A673 (cell line): ENCODE data around the gene LAMP5. TPM values are rescaled to one million over a fixed set of nuclear protein-coding genes. Genes with fewer than 3 reads are reported as not detected.

Source experiments
- BruUV-seq: library from RNA; stranded (reverse); fragments of 400-500 nt; replicated peaks from 2 replicates; lab custom pipeline; 2021; lab: Mats Ljungman, UMichigan
- CTCF ChIA-PET: fragments of 300-600 bp; sonication (Branson Sonifier 250); formaldehyde crosslinking; loops from one replicate; lab custom pipeline; 2022; ENCODE audit warnings: antibody characterized with exemption; lab: Charles Lee
- POLR2A ChIA-PET: fragments of 300-600 bp; sonication (Branson Sonifier 250); formaldehyde crosslinking; loops from one replicate; lab custom pipeline; 2022; ENCODE audit warnings: antibody characterized with exemption; ENCODE audit not compliant: low non-redundant PET; lab: Charles Lee
- DNase-seq: peaks from one replicate; pipeline ENCODE4 v3.0.0-alpha.2; 2015; ENCODE audit warnings: low spot score
- H3K27ac ChIP-seq: fragments of 200-600 bp; sonication (generic); 2 replicates; pipeline ENCODE4 v1.5.1; 2016; ENCODE audit warnings: mixed run types, low read depth, mild to moderate bottlenecking, mixed read lengths, antibody characterized with exemption, low read length; ENCODE audit not compliant: poor library complexity, severe bottlenecking
- H3K27me3 ChIP-seq: fragments of 200-600 bp; sonication (generic); replicated peaks from 2 replicates; pipeline ENCODE4 v1.6.1; 2017; ENCODE audit warnings: mixed run types, low read depth, mild to moderate bottlenecking, mixed read lengths, antibody characterized with exemption, low read length; ENCODE audit not compliant: insufficient read depth, poor library complexity
- H3K36me3 ChIP-seq: fragments of 200-600 bp; sonication (generic); 2 replicates; pipeline ENCODE4 v1.6.1; 2016; ENCODE audit warnings: mixed run types, mild to moderate bottlenecking, mixed read lengths, antibody characterized with exemption, low read length; ENCODE audit not compliant: insufficient read depth, poor library complexity, severe bottlenecking
- H3K4me1 ChIP-seq: fragments of 200-600 bp; sonication (generic); 2 replicates; pipeline ENCODE4 v1.6.1; 2017; ENCODE audit warnings: mixed run types, mild to moderate bottlenecking, mixed read lengths, antibody characterized with exemption, low read length; ENCODE audit not compliant: insufficient read depth, poor library complexity, severe bottlenecking
- H3K4me3 ChIP-seq: fragments of 200-600 bp; sonication (generic); 2 replicates; pipeline ENCODE4 v1.5.1; 2016; ENCODE audit warnings: low read depth, mixed run types, mild to moderate bottlenecking, mixed read lengths, low read length; ENCODE audit not compliant: poor library complexity, severe bottlenecking
- H3K9me3 ChIP-seq: fragments of 200-600 bp; sonication (generic); 2 replicates; pipeline ENCODE4 v1.6.1; 2016; ENCODE audit warnings: mixed run types, low read depth, mild to moderate bottlenecking, mixed read lengths, antibody characterized with exemption, low read length; ENCODE audit not compliant: poor library complexity, severe bottlenecking
- CTCF ChIP-seq: fragments of 300-800, 200-600 bp; sonication (generic); conservative IDR thresholded peaks from 2 replicates; pipeline ENCODE4 v1.5.1; 2017; ENCODE audit warnings: low read depth, mild to moderate bottlenecking, antibody characterized with exemption, low read length, moderate library complexity, mixed read lengths
- EZH2 ChIP-seq: fragments of 200-600 bp; sonication (generic); IDR thresholded peaks from 2 replicates; pipeline ENCODE4 v1.6.1; 2017; ENCODE audit warnings: borderline replicate concordance, low read depth, mild to moderate bottlenecking, mixed read lengths, antibody characterized with exemption, low read length; ENCODE audit not compliant: poor library complexity, severe bottlenecking
- intact Hi-C: fragments of 100-400 bp; cut with micrococcal nuclease; formaldehyde crosslinking; loops from one replicate; pipeline ENCODE4 v1.10.0; 2022; ENCODE audit not compliant: unreplicated experiment
- total RNA-seq: library from RNA; stranded (reverse); gene quantifications from 2 replicates; pipeline ENCODE4 v1.2.3, GENCODE V29; 2021

Gene LAMP5
- total RNA-seq, 1 experiment from 2014 or later, result not detected

GRCh38 chr20:9550871-9551270 lies 36.5 kb downstream of the LAMP5 start:
- Histone ChIP-seq H3K9me3 (no peaks in the 10 kb centered on the region), H3K4me3 (no peak overlapping the region), H3K36me3 (no peaks in the 10 kb centered on the region), H3K27me3 (no peaks in the 10 kb centered on the region), H3K4me1 (no peaks in the 10 kb centered on the region), H3K27ac (no peak overlapping the region)
- ChIA-PET POLR2A (no interaction called here), CTCF (no interaction called here)
- BruUV-seq, result no TSS peak
- DNase-seq, result no peak
- intact Hi-C loops, result no loop called here
- TF ChIP-seq CTCF (no peak), EZH2 (no peak)

- DNase-seq, result peak; percentile 3
- Histone ChIP-seq H3K9me3 (no peaks in the 10 kb centered on the region), H3K4me3 (no peak overlapping the region), H3K27ac (no peak overlapping the region), H3K36me3 (no peaks in the 10 kb centered on the region), H3K4me1 (no peaks in the 10 kb centered on the region), H3K27me3 (no peaks in the 10 kb centered on the region)
- no TSS peak for BruUV-seq
- POLR2A ChIA-PET, result no interaction called here
- intact Hi-C loops, result no loop called here
- no peak for TF ChIP-seq CTCF
- no peak for TF ChIP-seq EZH2
- CTCF ChIA-PET, result no interaction called here
Measured at GRCh38 chr20:9551808-9552550, 37.6 kb downstream of the LAMP5 start.

GRCh38 chr20:9555781-9556180 lies 41.4 kb downstream of the LAMP5 start:
- intact Hi-C loops, result no loop called here
- no peak for DNase-seq
- Histone ChIP-seq H3K27me3 (no peaks in the 10 kb centered on the region), H3K4me3 (no peak overlapping the region), H3K27ac (no peak overlapping the region), H3K36me3 (no peaks in the 10 kb centered on the region), H3K9me3 (no peaks in the 10 kb centered on the region), H3K4me1 (no peaks in the 10 kb centered on the region)
- CTCF ChIA-PET, result no interaction called here
- POLR2A ChIA-PET, result no interaction called here
- TF ChIP-seq CTCF (no peak), EZH2 (no peak)
- BruUV-seq, result no TSS peak
